ENCODE results near the gene CHURC1. TPM values are rescaled to one million over a fixed set of nuclear protein-coding genes. Genes with fewer than 3 reads are reported as not detected.

The CHURC1 gene
- total and polyA plus RNA-seq, 4 donors: 18.8 to 174 (median 34.6) TPM

DNA sequence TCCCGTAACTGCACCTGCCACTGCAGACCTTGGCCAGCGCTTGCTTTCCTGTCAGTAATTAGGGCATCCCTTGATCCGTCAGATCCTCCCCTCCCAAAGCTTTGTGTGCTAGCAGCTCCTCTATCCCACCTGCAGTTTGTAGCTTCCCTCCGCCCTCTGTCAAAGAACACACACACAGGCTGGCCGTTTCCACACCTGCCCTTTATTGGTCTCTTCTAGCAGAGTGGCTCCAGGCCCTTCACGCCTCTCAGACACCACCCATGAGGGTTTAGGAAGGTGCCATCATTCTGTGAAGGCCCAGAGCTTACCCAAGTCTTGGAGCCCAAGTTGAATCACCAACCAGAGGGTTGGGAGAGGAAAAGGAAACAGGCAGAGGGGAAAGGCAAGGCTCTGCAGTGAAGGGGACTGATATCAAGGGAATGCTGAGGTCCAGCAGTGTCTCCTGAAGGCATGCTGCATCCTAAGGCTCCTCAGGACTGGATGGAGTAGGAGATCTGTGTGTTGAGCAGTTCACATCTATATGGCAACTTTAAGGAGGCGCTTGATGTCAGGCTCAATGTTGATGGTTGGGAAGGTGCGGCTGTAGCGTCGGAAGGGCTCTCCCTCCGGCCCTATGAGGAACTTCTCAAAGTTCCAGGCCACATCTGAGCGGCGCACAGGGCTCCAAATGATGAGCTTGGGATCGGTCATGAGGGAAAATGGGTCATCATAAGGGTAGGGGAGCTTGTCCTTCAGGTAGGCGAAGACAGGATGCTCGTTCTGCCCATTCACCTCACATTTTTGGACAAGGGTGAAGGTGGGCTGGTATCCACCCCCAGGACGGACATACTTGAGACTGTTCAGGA lies 24.9 kb downstream of the CHURC1 start:
- Histone ChIP-seq H3K27ac (ENCODE audit: low read depth in 1 of 2, low read length in 2 of 2) (peak overlapping the region; percentile 17 to 71), H3K27me3 (ENCODE audit: control insufficient read depth in 4 of 4, insufficient read depth in 4 of 4, low read length in 3 of 4) (no peaks in the 10 kb centered on the region), H3K4me3 (ENCODE audit: low read depth in 1 of 3, low read length in 3 of 3) (peak overlapping the region in 1 of 3 donors; percentile 7), H3K4me1 (ENCODE audit: control insufficient read depth in 4 of 4, insufficient read depth in 4 of 4, low read length in 3 of 4) (peaks cover 14 to 68% (median 49%) of the 10 kb centered on the region in 4 donors), H3K9me3 (ENCODE audit: control insufficient read depth in 4 of 4, low read length in 3 of 4) (no peaks in the 10 kb centered on the region), H3K36me3 (ENCODE audit: control insufficient read depth in 4 of 4, insufficient read depth in 3 of 4, low read depth in 1 of 4, low read length in 3 of 4) (peaks cover under 1 to 6% (median 4%) of the 10 kb centered on the region in 4 donors), H3K9ac (ENCODE audit: low read depth in 1 of 2, low read length in 2 of 2) (no peak overlapping the region)
- TF ChIP-seq FOXA1 (IDR thresholded peaks at IDR 0.05): no peak
- no peak for TF ChIP-seq SP1 (IDR thresholded peaks at IDR 0.05)
- TF ChIP-seq, protein P1, sequence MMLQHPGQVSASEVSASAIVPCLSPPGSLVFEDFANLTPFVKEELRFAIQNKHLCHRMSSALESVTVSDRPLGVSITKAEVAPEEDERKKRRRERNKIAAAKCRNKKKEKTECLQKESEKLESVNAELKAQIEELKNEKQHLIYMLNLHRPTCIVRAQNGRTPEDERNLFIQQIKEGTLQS (IDR thresholded peaks at IDR 0.05): no peak
- TF ChIP-seq RXRA (IDR thresholded peaks at IDR 0.05): no peak
- no peak for TF ChIP-seq HNF4A (conservative IDR thresholded peaks at IDR 0.05)
- TF ChIP-seq, protein P2, sequence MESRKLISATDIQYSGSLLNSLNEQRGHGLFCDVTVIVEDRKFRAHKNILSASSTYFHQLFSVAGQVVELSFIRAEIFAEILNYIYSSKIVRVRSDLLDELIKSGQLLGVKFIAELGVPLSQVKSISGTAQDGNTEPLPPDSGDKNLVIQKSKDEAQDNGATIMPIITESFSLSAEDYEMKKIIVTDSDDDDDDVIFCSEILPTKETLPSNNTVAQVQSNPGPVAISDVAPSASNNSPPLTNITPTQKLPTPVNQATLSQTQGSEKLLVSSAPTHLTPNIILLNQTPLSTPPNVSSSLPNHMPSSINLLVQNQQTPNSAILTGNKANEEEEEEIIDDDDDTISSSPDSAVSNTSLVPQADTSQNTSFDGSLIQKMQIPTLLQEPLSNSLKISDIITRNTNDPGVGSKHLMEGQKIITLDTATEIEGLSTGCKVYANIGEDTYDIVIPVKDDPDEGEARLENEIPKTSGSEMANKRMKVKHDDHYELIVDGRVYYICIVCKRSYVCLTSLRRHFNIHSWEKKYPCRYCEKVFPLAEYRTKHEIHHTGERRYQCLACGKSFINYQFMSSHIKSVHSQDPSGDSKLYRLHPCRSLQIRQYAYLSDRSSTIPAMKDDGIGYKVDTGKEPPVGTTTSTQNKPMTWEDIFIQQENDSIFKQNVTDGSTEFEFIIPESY (IDR thresholded peaks at IDR 0.05): no peak
- TF ChIP-seq, protein P3, sequence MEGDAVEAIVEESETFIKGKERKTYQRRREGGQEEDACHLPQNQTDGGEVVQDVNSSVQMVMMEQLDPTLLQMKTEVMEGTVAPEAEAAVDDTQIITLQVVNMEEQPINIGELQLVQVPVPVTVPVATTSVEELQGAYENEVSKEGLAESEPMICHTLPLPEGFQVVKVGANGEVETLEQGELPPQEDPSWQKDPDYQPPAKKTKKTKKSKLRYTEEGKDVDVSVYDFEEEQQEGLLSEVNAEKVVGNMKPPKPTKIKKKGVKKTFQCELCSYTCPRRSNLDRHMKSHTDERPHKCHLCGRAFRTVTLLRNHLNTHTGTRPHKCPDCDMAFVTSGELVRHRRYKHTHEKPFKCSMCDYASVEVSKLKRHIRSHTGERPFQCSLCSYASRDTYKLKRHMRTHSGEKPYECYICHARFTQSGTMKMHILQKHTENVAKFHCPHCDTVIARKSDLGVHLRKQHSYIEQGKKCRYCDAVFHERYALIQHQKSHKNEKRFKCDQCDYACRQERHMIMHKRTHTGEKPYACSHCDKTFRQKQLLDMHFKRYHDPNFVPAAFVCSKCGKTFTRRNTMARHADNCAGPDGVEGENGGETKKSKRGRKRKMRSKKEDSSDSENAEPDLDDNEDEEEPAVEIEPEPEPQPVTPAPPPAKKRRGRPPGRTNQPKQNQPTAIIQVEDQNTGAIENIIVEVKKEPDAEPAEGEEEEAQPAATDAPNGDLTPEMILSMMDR (IDR thresholded peaks at IDR 0.05; ENCODE audit: low read depth, low read length, missing input control): no peak
- no peak for TF ChIP-seq NR2F2 (IDR thresholded peaks at IDR 0.05)
- TF ChIP-seq, protein P4, sequence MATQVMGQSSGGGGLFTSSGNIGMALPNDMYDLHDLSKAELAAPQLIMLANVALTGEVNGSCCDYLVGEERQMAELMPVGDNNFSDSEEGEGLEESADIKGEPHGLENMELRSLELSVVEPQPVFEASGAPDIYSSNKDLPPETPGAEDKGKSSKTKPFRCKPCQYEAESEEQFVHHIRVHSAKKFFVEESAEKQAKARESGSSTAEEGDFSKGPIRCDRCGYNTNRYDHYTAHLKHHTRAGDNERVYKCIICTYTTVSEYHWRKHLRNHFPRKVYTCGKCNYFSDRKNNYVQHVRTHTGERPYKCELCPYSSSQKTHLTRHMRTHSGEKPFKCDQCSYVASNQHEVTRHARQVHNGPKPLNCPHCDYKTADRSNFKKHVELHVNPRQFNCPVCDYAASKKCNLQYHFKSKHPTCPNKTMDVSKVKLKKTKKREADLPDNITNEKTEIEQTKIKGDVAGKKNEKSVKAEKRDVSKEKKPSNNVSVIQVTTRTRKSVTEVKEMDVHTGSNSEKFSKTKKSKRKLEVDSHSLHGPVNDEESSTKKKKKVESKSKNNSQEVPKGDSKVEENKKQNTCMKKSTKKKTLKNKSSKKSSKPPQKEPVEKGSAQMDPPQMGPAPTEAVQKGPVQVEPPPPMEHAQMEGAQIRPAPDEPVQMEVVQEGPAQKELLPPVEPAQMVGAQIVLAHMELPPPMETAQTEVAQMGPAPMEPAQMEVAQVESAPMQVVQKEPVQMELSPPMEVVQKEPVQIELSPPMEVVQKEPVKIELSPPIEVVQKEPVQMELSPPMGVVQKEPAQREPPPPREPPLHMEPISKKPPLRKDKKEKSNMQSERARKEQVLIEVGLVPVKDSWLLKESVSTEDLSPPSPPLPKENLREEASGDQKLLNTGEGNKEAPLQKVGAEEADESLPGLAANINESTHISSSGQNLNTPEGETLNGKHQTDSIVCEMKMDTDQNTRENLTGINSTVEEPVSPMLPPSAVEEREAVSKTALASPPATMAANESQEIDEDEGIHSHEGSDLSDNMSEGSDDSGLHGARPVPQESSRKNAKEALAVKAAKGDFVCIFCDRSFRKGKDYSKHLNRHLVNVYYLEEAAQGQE (IDR thresholded peaks at IDR 0.05): no peak
- TF ChIP-seq, protein P5, sequence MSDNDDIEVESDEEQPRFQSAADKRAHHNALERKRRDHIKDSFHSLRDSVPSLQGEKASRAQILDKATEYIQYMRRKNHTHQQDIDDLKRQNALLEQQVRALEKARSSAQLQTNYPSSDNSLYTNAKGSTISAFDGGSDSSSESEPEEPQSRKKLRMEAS (IDR thresholded peaks at IDR 0.05): no peak
- no peak for TF ChIP-seq GABPA (IDR thresholded peaks at IDR 0.05 in 1 of 2, conservative IDR thresholded peaks at IDR 0.05 in 1 of 2)
- no peak for TF ChIP-seq YY1 (IDR thresholded peaks at IDR 0.05)
- DNase-seq (ENCODE audit: low spot score): no peak
- WGBS: 80% methylated on average over 17 of the region's 17 CpGs

DNA sequence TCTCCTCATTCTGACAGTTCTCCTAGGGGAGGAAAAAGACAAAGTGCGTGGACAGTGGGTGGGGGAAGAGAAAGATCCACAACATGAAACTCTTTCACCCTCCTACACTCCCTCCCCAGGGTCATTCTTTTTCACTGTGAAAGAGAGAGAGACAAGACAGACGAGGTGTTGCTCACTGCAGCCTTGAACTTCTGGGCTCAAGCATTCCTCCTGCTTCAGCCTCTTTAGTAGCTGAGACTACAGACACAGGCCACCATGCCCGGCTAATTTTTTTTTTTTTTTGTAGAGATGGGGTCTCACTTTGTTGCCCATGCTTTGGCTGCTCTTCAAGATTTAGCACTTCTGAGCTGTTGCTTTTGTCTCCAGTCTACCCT lies 25.5 kb downstream of the CHURC1 start:
- Histone ChIP-seq H3K9ac (ENCODE audit: low read depth in 1 of 2, low read length in 2 of 2) (no peak overlapping the region), H3K4me1 (ENCODE audit: control insufficient read depth in 4 of 4, insufficient read depth in 4 of 4, low read length in 3 of 4) (peaks cover 15 to 72% (median 49%) of the 10 kb centered on the region in 4 donors), H3K4me3 (ENCODE audit: low read depth in 1 of 3, low read length in 3 of 3) (peak overlapping the region in 1 of 3 donors; percentile 59), H3K36me3 (ENCODE audit: control insufficient read depth in 4 of 4, insufficient read depth in 3 of 4, low read depth in 1 of 4, low read length in 3 of 4) (peaks cover 0 to 6% (median 0%) of the 10 kb centered on the region in 4 donors), H3K9me3 (ENCODE audit: control insufficient read depth in 4 of 4, low read length in 3 of 4) (no peaks in the 10 kb centered on the region), H3K27me3 (ENCODE audit: control insufficient read depth in 4 of 4, insufficient read depth in 4 of 4, low read length in 3 of 4) (no peaks in the 10 kb centered on the region), H3K27ac (ENCODE audit: low read depth in 1 of 2, low read length in 2 of 2) (peak overlapping the region in 1 of 2 donors; percentile 71)
- WGBS: 79% methylated on average over 3 of the region's 3 CpGs
- DNase-seq (ENCODE audit: low spot score): no peak
- TF ChIP-seq, protein P5 (IDR thresholded peaks at IDR 0.05): no peak
- TF ChIP-seq, protein P1 (IDR thresholded peaks at IDR 0.05): no peak
- TF ChIP-seq EGR1 (IDR thresholded peaks at IDR 0.05; ENCODE audit: low read depth in 2 of 2): no peak
- no peak for TF ChIP-seq GABPA (IDR thresholded peaks at IDR 0.05 in 1 of 2, conservative IDR thresholded peaks at IDR 0.05 in 1 of 2)
- TF ChIP-seq, protein P2 (IDR thresholded peaks at IDR 0.05): no peak
- TF ChIP-seq SP1 (IDR thresholded peaks at IDR 0.05): no peak
- TF ChIP-seq NR2F2 (IDR thresholded peaks at IDR 0.05): no peak
- no peak for TF ChIP-seq FOXA2 (IDR thresholded peaks at IDR 0.05)
- no peak for TF ChIP-seq YY1 (IDR thresholded peaks at IDR 0.05)
- TF ChIP-seq FOXA1 (IDR thresholded peaks at IDR 0.05): no peak
- no peak for TF ChIP-seq HNF4A (conservative IDR thresholded peaks at IDR 0.05)
- TF ChIP-seq JUND (IDR thresholded peaks at IDR 0.05): no peak
- no peak for TF ChIP-seq TAF1 (conservative IDR thresholded peaks at IDR 0.05)
- no peak for TF ChIP-seq HNF4G (IDR thresholded peaks at IDR 0.05)
